ENCODE results near the gene PKDREJ.
"Not testable (repeated sequence)": the region's sequence is repeated elsewhere in the genome, so short reads cannot be mapped to it uniquely, and the experiment has no call there.

The PKDREJ gene

GRCh38 chr22:46263216-46263590 is at the start of gene PKDREJ:
PKDREJ (minus strand) TSS chr22:46263343; CDS start chr22:46263322, 21 bp downstream.
- no peak for DNase-seq (ENCODE audit: low read depth, low spot score)

GRCh38 chr22:46312848-46313247 is 49.7 kb upstream of the PKDREJ start:
- DNase-seq (ENCODE audit: low read depth, low spot score) = not testable (repeated sequence)

- DNase-seq (ENCODE audit: low read depth, low spot score) = no peak
Observed at GRCh38 chr22:46312056-46312455, 48.9 kb upstream of the PKDREJ start.

- no peak for DNase-seq (ENCODE audit: low read depth, low spot score)
Observed at GRCh38 chr22:46309526-46310085, 46.5 kb upstream of the PKDREJ start.

GRCh38 chr22:46308283-46308988 is 45.3 kb upstream of the PKDREJ start:
- no peak for DNase-seq (ENCODE audit: low read depth, low spot score)

GRCh38 chr22:46303347-46303965 is 40.3 kb upstream of the PKDREJ start:
- DNase-seq (ENCODE audit: low read depth, low spot score) = no peak

- no peak for DNase-seq (ENCODE audit: low read depth, low spot score)
Observed at GRCh38 chr22:46300491-46300890, 37.3 kb upstream of the PKDREJ start.

- DNase-seq (ENCODE audit: low read depth, low spot score) = no peak
Observed at GRCh38 chr22:46299101-46299500, 36.0 kb upstream of the PKDREJ start.

GRCh38 chr22:46297151-46297812 is 34.1 kb upstream of the PKDREJ start:
- no peak for DNase-seq (ENCODE audit: low read depth, low spot score)

GRCh38 chr22:46296257-46297150 is 33.4 kb upstream of the PKDREJ start, which contains the start of gene GTSE1:
GTSE1 (plus strand) TSS chr22:46296870; CDS start chr22:46297401, 531 bp downstream.
- peak; percentile 92 for DNase-seq (ENCODE audit: low read depth, low spot score)

- DNase-seq (ENCODE audit: low read depth, low spot score) = no peak
Observed at GRCh38 chr22:46295277-46295971, 32.3 kb upstream of the PKDREJ start.

- no peak for DNase-seq (ENCODE audit: low read depth, low spot score)
Observed at GRCh38 chr22:46294784-46295183, 31.6 kb upstream of the PKDREJ start.

GRCh38 chr22:46293577-46294260 is 30.6 kb upstream of the PKDREJ start:
- DNase-seq (ENCODE audit: low read depth, low spot score) = no peak

GRCh38 chr22:46292732-46293131 is 29.6 kb upstream of the PKDREJ start:
- DNase-seq (ENCODE audit: low read depth, low spot score) = no peak

- no peak for DNase-seq (ENCODE audit: low read depth, low spot score)
Observed at GRCh38 chr22:46292173-46292572, 29.0 kb upstream of the PKDREJ start.

GRCh38 chr22:46290843-46291785 is 28.0 kb upstream of the PKDREJ start:
- no peak for DNase-seq (ENCODE audit: low read depth, low spot score)

GRCh38 chr22:46290121-46290842 is 27.1 kb upstream of the PKDREJ start:
- no peak for DNase-seq (ENCODE audit: low read depth, low spot score)

- no peak for DNase-seq (ENCODE audit: low read depth, low spot score)
Observed at GRCh38 chr22:46289244-46289891, 26.2 kb upstream of the PKDREJ start.
